HG02678 (cell line): Measurements from ENCODE around the gene GET4.

Experiments used
- ATAC-seq: cut with Tn5 transposase; IDR thresholded peaks from one replicate; pipeline ENCODE4 v1.9.1; 2021; ENCODE audit warnings: mild to moderate bottlenecking, moderate library complexity; ENCODE audit not compliant: unreplicated experiment

Gene GET4, protein sequence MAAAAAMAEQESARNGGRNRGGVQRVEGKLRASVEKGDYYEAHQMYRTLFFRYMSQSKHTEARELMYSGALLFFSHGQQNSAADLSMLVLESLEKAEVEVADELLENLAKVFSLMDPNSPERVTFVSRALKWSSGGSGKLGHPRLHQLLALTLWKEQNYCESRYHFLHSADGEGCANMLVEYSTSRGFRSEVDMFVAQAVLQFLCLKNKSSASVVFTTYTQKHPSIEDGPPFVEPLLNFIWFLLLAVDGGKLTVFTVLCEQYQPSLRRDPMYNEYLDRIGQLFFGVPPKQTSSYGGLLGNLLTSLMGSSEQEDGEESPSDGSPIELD

DNA sequence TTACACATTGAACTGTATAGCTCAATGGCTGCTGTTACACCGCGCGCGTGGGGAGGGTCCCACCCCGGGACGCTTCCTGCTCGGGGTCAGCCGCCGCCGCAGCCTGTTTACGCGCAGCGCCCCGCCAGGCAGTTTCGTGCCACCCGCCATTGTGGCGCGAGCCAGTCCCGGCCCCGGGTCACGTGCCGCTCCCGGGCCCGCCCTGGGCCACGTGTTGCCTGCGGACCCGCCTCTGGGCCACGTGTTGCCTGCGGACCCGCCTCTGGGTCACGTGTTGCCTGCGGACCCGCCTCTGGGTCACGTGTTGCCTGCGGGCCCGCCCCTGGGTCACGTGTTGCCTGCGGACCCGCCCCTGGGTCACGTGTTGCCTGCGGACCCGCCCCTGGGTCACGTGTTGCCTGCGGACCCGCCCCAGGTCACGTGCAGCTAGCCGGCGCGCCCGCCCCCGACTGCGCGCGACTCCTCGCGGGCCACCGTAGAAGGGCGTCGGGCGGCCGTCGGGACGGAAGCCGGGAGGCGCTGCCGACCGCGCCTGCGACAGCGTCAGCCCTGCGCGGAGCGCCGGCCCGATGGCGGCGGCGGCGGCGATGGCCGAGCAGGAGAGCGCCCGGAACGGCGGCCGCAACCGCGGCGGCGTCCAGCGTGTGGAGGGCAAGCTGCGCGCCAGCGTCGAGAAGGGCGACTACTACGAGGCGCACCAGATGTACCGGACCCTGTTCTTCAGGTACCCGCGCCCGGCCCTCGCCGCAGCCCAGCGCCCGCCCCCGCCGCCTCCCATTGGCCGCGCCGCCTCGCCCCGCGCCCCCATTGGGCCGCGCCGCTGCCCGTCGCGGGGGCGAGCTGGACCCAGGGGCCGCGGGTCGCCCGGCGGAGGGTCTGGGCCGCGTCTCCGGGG, at the start of gene GET4:
Gene GET4, plus strand, starts transcription at position 478 of the 895 bp plus-strand sequence. Its CDS starts 92 bp downstream, at position 570.
- ATAC-seq, result peak; percentile 74

DNA sequence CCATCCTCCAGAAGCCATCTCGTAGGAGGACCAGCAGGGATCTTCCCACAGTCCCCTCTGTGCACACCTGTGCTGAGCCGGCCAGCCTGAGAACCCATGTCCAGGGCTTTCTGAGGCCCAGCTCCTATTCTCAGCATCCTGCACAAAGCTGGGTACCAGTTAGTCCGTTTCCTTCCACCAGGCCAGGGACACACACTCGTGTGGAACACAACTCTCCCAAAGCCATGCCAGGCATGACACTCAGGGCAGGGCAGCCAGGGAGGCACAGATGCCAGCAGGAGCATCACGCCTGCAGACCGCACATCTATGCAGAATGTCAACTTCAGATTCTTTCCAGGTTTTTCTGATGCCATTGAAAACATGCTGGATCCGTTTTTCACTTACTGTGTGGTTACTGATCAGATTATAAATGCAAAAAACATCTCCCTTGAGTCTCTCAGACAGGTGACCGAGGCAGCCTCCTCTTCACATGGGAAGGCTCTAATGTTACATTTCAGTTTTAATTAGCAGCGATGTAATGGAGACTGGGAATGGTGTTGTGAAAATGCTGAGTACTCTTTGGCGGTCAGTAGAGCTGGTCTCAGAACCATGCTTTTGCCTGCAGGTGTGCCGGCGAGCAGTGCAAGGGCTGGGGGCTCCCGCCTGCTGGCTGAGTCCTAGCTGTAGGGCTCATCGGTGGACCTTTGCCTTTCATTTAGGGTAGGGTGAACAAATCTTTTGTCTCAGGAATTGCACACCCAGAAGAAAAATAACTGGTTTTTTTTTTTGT, 47.4 kb upstream of the GET4 start:
- no peak for ATAC-seq

DNA sequence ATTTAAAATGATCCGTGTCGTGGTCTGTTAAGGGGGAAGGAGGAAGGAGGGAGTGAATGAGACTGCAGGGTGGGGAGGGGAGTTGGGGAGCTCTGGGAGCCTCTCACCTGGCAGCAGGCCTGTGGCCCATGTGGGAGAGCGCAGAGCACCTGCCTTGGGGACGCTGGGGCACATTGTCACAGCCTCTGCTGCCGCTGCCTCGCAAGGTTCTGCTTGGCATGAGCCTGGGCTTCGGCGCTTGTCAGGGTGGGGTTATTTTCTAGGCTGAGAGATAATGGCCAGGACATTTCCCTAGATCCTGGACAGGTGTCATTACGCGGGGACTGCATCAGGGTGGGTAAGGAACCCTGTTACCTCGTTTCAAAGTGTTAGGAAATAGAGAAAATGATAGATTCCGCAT, 46.3 kb upstream of the GET4 start:
- ATAC-seq, result no peak

DNA sequence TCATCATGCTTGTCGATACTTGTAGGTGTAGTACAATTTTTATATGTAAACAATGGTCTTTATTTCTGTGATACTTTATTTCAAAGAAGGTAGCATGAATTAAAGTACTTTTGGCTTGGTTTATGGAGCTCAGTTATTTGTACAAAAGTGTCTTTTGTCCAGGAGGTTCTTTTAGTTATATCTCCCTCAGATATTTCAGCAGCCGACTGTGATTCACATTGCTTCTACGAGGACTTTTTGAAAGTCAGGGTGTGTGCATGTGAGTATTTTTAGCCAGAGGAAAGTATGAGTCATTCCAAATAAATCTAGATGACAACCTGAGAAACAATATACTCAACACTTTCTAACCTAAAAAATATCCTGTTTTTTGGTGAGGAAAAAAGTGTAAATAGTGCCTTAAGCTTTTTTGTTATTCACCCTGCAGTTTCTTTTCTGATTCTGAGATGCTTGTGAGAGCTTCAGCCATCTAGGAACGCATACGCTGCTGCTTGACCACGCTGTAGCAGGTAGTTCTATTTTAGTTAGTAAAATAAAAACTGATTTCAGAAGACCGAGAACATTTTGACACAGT, 44.7 kb upstream of the GET4 start:
- peak; percentile 66 for ATAC-seq

DNA sequence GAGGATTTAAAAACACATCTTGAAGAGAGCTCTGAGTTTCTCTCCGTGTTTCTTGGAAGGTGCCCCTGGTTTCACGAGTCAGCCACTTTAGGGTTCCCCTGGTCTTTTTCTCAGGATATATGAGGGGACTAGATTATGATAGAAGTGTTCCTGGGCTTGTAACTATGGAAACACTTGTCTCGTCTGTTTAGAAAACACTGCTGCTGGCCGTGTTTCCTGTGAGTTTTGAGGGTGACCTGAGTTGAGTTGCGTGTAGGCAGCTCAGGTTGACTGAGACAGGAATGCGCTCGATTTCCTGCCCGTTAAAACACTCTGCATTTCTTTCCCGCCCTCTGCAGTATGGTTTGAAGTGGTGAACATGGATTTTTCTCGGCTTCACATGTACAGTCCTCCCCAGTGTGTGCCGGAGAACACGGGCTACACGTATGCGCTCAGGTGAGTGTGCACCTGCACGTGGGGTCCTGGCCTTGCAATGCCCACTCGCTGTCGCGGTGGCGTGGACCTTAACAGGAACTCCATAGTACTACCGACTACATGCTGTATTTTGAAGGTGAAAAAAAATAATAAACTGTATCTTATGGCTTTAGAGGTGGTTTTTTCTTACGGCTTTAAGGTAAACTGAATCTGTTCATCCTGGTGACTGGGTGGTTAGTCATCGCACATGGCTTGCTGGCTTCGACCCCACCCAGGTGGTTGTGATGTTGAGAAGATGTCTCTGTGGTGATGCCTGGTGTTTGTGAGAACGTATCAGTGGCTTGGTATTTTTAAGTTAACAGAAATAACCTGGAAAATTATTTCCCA, 44.0 kb upstream of the GET4 start, which contains the start of gene SUN1:
Gene SUN1, plus strand, starts transcription at position 310 of the 801 bp plus-strand sequence. Its CDS starts 49 bp downstream, at position 359.
- peak; percentile 42 for ATAC-seq

DNA sequence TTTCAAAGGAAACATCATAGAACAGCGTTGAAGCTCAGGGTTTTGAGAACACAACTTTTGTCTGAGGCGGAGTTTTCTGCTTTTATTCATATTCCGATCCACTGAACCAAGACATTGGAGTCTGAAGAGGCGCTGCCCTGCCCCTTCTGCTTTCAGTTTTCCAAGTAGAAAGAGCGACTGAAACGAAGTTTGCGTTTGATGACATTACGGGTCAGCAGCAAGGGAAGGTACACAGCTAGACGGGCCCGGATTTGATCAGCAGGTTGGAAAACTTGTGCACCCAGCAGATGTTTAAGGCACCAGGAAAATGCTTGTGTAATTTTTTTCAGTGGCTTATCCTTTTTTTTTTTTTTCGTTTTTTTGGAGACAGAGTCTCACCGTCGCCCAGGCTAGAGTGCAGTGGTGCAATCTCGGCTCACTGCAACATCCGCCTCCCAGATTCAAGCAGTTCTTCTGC, 43.4 kb upstream of the GET4 start:
- ATAC-seq, result no peak

DNA sequence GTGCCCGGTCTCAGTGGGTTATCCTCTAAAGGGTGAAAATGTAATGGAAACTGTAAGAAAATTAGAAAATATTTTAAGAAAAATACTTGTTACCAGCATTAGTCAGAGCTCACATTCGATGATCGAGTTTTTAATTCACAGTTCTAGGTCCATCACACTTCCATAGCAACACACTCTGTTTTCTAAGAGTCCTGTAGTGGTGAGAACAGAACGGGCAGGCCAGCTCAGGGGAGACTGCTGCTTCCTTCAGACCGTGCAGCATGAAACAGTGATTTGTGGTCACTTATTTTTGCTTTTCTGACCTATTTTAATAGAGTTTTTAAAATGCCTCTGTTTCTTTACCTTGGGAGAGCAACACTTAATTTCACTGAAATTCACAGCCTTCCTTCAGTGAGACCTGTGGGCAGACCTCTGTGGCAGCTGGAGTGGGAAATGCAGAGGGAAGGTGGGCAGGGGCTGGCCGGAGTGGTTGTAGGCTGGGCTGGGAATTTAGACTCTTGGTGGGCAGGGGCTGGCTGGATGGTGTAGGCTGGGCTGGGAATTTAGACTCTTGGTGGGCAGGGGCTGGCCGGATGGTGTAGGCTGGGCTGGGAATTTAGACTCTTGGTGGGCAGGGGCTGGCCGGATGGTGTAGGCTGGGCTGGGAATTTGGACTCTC, 42.6 kb upstream of the GET4 start:
- no peak for ATAC-seq

DNA sequence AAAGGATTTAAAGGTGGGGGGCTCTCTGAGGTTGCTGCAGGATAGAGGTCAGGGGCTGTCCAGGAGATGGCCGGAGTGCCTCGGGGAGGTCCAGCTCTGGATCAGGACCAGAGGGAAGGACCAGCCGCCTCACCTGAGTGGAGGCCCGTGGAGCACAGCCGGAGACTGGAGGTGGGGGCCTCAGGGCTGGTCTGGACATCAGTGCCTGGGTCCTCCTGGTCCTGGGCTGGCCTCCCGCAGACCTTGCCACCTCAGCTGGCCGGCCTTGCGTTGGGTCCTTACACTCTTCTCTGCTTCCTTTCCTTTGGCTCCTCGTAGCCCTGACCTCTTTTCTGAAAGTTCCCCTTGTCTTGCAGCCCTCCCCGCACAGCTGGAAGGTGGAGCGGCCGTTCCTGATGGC, 42.1 kb upstream of the GET4 start:
- ATAC-seq, result no peak

DNA sequence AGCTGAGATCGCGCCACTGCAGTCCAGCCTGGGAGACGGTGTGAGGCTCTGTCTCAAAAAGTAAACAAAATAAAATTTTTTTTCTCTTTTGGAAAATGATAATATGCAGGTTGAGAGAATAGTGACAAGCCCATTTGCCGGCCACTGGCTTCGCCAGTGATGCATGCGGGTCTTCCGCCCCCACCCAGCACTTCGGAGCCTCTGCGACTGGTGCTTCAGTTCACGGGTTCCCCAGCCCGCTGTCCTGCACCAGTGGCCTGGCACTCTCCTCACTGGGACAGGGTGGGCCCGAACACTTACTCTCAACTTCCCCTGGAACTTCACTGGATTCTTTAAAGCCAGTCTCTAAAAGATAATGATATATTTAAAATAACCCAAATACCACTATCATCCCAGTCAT, 41.3 kb upstream of the GET4 start:
- no peak for ATAC-seq

DNA sequence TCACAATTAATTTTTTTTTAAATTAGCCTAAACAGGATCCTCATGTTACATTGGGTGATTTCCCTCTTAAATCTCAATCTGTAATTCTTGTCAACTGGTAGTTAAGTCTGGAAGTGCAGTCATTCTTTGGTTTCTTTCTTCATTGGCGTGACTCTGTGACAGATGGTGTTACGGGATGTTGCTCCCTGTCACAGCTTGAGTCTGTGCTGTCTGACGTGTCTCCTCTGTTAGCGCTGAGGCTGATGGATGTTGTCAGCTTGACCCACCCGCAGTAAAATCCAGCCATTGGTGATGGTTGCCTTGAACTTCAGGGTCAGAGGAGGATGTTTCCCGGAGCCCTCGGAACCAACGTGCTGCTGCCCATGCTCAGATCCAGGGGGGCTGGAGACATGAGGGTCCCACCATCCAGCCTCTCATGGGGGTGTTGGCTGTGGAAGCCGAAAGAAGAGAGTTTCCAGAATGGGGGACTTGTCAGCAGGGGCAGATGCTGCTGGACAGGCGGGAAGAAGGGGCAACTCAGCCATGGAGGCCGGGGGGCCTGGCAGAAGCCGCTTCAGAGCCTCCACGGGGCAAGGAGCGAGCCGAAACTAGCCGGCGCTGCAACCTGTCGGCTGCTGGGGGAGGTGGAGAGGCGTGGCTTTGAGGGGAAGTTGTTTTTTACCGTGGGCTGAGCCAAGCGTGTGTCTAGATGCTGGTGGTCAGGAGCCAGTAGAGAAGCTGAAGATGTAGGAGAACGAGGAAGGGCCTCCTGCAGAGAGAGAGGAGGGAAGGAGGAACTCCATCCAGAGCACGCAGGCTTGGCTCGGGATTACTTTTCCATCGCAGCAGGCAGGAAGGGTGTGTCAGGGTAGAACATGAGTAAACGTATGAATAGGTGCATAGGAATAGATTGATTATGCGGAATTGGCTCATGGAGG, 40.6 kb upstream of the GET4 start:
- no peak for ATAC-seq

DNA sequence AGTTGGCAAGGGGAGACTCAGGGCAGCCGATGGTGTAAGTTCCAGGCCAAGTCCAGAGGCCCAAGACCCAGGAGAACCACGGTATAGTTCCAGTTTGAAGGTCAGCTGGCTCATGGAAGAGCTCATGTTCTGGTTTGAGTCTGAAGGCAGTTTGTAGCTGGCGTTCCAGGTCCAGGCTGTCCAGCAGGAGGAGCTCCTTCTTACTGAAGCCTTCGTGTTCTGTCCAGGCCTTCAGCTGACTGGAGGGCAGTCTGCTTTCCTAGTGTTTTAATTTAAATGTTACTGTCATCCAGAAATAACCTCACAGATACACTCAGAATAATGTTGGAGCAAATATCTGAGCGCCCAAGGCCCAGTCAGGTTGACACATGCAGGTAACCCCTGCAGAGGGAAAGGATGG, 39.9 kb upstream of the GET4 start:
- ATAC-seq, result no peak

DNA sequence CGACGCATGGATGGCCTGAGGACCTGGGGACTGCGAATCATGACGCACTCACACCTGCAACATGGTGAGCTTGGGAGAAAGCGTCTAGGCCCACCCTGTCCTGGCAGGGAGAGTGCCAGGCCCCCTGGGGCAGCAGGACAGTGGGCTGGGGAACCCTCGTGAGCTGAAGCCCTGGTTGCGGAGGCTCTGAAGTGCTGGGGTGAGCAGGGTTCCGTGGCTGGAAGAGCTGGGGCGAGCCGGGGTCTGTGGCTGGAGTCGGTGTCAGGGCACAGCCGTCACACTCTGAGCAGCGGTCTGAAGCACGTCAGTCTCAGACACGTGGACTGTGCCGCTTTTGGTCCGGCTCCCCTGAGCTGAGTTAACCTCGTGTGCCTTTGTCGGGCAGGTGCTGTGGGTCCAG, 39.4 kb upstream of the GET4 start:
- ATAC-seq, result no peak

DNA sequence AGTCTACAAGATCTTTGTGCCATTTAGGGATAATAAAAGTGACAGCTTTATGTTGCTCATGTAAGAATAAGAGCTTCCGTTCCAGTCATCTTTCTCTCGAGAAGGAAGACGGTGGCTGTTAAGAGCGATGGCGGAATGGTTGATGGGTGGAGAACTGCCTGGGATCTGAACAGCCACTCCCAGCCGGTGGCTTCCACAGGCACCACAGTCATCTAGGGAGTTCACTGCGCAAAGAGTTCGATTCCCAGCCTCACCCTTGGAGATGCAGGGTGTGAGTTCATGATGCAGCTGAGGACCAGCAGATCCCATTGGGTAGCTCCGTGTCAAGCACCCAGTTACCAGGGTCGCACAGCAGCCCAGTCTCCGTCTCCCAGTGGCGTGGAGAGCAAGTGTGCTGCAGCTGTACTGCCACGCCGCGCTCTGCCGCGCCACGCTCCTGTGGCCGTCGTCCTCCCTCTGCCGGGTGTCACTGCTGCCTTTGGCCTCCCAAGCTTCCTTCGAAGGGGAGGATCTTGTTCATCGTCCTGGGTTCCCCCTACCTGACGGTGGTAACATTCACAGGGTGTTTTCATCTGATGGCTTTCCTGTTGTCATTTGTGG, 36.3 kb upstream of the GET4 start:
- no peak for ATAC-seq

DNA sequence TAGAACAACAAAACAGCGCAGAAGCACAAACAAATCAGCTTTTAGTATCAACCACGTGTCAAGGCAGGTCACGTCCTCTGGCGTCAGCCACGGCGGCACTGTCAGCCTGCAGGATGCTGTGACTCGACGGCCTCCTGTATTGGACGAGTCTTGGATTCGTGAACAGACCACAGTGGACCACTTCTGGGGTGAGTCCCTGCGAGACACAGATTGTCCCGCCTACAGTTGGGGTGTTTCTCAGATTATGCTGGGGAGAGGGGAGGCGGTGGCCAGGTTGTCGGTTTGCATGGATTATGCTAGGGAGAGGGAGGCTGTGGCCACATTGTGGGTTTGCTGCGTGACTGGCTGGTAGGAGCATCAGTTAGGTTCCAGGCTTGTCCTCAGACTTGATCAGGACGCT, 34.4 kb upstream of the GET4 start:
- no peak for ATAC-seq

DNA sequence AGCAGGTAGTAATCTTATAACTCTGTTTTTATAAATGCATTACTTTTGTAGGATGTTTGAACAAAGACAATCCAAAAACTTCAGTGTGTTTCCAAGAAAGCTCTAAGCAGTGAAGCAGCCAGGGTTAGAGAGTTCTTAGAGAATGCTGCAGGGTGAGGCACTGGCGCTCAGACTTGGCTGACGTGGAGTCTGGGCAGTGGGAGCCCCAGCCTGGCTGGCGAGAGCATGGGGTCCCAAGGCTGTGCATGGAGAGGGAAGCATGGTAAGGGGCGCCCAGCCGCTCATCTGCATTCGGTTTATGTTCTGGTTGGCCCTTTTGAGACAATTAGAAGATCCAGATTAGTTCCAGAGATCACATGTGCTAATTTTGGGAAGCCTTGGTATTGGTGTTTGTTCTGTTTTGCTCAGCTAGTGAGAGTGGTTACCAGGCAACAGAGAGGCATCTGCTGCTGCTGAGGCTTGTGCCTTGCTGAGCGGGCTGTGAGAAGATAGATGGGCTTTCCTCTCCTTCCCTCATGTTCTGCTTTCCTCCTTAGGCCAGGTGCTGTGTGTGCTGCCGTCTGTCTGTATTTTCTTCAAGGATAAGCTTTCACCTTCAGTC, 33.8 kb upstream of the GET4 start:
- no peak for ATAC-seq

DNA sequence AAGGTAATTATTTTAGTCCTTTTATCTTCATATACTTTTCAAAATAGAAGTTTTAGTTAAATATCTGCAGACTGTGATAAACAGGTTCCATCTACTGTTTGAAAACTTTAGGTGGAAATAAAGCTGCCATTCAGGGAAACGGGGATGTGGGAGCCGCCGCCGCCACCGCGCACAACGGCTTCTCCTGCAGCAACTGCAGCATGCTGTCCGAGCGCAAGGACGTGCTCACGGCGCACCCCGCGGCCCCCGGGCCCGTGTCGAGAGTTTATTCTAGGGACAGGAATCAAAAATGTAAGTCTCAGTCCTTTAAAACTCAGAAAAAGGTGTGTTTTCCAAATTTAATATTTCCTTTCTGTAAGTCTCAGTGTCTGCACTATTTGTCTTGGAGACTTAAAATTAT, 33.1 kb upstream of the GET4 start:
- no peak for ATAC-seq

DNA sequence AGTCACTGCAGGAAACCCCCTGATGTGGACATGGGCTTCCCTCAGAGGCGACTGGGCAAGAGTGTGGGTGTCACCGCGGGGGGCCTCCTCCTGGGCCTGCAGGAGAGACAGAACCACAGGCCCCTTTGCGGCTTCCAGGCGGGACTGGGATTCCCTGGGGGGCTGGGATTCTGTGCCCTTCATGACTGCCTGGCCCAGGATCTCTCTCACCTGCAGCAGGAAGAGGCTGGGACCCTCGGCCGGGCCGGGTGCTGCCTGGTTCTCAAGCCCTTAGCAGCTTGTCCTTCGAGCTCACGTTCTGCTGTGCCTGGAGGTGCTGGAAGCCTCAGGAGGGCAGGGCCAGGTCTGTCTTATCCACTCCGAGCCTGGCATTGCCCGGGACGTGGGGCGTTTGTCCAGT, 32.3 kb upstream of the GET4 start:
- ATAC-seq, result no peak

DNA sequence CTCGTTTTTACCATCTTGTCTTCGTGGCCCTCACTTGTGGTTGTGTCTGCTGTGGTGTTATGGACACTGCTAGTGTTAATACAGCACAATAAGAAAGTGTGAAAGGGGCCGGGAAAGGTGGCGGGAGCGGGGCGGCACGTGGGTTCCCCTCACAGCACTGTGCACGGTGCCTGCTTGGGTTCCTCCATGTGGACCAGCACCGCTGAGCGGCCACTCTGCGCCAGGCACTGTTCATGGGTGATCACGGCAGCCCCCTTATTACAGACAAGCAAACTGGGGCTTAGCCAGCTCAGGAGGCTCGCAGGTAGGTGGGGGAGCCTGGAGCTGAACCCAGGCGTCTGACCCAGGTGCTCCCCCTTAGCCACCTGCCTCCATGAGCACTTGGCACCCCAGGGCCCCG, 31.8 kb upstream of the GET4 start:
- ATAC-seq, result no peak
